GM19372 (cell line): ENCODE data around the gene ACADVL.

Experiments
- ATAC-seq: cut with Tn5 transposase; IDR thresholded peaks from one replicate; pipeline ENCODE4 v1.9.1; 2021; ENCODE audit warnings: mild to moderate bottlenecking, low read depth, moderate library complexity; ENCODE audit not compliant: unreplicated experiment

Gene ACADVL

GRCh38 chr17:7216242-7217112, 3.3 kb upstream of the ACADVL start:
- ATAC-seq: no peak

- ATAC-seq: no peak
Observed at GRCh38 chr17:7217113-7217987, 2.4 kb upstream of the ACADVL start.

DNA sequence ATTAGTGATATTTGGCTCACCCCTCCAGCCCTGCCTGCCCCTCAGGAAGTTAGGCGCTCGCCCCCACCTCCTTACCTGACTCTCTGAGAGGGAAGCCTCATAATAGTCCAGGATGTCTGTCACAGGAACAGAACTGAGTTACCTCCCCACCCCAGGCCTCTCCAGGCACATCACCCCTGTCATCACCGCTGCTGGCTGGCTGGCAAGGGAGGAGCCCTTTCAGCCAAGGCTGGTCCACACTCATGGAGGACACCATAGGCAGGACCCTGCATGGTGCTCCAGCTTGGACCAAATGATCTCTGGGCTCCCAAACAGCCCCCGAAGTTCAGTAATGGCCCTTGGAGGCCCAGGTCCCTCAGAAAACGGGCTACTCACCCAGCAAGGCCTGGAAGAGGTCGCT, 1.6 kb upstream of the ACADVL start:
- ATAC-seq: no peak

GRCh38 chr17:7218758-7219157, 980 bp upstream of the ACADVL start:
- no peak for ATAC-seq

- ATAC-seq: no peak
Observed at GRCh38 chr17:7219229-7219811, 418 bp upstream of the ACADVL start.

DNA sequence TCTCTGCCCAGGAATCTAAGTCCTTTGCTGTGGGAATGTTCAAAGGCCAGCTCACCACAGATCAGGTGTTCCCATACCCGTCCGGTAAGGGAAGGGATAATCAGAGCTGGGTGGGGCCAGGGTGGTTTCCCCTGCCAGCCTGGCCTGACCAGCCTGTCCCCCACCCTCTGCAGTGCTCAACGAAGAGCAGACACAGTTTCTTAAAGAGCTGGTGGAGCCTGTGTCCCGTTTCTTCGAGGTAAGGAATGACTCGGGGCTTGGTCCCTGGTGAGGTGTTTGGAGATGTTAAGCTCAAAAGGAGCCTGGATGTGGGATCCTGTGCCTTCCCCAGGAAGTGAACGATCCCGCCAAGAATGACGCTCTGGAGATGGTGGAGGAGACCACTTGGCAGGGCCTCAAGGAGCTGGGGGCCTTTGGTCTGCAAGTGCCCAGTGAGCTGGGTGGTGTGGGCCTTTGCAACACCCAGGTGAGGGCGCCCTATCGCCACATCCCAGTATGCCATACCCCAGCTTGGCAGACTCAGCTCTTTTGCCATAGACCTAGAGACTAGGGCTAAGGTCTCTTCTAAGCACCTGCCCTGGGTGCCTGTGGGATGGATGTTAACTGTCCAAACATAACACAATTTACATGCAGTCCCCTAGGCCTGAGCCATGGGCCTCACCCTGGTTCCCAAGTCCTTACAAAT, 997 bp downstream of the ACADVL start:
- no peak for ATAC-seq

DNA sequence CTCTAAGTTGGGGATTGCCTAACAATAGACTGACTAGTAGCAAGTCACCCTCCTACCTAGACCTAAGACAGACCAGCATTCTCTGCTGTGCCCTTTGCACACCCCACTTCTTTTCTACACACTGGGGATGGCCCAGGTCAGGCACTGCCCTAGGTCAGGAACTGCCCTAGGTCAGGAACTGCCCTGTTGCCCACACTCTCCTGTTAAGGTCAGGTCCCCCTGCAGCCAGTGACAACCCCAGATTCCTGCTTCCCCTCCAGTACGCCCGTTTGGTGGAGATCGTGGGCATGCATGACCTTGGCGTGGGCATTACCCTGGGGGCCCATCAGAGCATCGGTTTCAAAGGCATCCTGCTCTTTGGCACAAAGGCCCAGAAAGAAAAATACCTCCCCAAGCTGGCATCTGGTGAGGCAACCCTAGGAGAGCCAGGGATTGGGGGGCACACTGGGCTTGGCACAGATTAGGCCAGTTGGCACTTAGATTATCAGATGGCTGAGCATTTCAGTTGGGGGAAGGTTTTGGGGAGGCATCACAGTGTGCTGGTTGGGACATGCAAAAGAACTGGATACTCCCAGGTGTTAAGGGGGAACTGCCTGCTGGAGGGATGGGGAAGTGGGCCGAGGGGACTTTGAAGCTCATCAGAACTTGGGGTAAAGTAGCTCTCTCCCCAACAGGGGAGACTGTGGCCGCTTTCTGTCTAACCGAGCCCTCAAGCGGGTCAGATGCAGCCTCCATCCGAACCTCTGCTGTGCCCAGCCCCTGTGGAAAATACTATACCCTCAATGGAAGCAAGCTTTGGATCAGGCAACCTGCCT, 1.7 kb downstream of the ACADVL start:
- ATAC-seq: no peak

- no peak for ATAC-seq
Observed at GRCh38 chr17:7222093-7222971, 2.6 kb downstream of the ACADVL start.

GRCh38 chr17:7222972-7223292, 3.2 kb downstream of the ACADVL start:
- no peak for ATAC-seq

DNA sequence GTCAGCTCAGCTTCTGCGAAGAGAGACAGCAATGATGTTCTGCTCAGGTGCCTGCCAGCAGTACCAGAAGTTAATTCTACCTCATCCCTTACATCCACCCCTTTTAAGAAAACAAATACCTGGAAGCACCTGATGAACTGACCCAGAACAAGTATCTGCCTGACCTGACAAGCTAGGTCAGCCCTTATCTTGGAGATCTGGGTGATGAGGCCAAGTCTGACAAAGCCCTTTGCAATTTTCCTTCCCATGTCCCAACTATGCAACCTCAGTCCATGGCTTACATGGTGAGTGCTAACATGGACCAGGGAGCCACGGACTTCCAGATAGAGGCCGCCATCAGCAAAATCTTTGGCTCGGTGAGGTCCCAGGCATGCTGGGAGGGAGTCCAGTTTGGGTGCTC, 3.6 kb downstream of the ACADVL start:
- no peak for ATAC-seq

DNA sequence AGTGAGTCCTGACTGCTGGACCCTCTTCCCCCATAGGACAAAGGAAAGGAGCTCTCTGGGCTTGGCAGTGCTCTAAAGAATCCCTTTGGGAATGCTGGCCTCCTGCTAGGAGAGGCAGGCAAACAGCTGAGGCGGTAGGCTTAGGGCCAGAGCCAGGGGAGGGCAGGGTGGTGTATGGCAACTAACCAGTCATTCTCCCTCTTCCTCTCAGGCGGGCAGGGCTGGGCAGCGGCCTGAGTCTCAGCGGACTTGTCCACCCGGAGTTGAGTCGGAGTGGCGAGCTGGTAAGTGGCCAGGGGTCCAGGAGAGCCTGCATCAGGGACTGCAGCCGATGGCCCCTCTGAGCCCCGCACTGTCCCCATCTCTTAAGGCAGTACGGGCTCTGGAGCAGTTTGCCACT, 4.4 kb downstream of the ACADVL start:
- no peak for ATAC-seq

- ATAC-seq: no peak
Observed at GRCh38 chr17:7224661-7225111, 4.9 kb downstream of the ACADVL start.

- no peak for ATAC-seq
Observed at GRCh38 chr17:7225711-7226331, 6.1 kb downstream of the ACADVL start.

- ATAC-seq: no peak
Observed at GRCh38 chr17:7226721-7227710, 7.3 kb downstream of the ACADVL start.

DNA sequence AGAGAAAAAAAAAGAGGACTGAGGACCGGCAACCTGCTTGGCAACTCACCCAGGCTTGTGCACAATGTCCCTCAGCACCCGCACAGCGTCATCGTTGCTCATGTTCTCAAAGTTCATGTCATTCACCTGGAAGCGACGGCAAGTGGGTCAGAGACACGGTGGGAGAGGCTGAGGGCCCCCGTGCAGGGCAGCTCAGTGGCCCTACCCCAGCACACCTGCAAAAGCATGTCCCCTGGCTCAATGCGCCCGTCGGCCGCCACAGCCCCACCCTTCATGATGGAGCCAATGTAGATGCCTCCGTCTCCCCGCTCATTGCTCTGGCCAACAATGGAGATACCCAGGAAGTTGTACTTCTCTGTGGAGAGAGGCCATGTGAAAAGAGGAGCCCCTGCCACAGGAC, 9.2 kb downstream of the ACADVL start:
- ATAC-seq: no peak

DNA sequence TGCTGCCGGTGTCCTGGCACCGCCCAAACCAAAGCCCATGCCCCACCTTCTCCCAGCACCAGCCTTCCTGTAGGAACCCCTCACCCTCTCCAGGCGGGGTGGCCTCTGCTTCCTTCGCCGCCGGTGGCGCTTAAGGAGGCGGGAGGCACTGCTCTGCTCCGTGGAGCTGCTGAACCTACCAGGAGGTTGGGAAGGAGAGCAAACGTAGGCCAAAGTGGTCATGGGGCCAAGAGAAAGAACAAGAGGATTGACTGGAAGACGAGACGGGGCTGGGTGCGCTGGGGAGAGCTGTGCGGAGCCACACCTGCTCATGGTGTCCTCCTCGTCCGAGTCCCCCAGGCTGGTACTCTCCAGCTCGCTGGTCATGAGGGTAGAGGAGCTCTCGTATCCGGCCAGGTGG, 9.8 kb downstream of the ACADVL start:
- no peak for ATAC-seq

GRCh38 chr17:7232114-7232513, 12.4 kb downstream of the ACADVL start:
- no peak for ATAC-seq
